Mesodermal cell (in vitro differentiated cells): Measurements from ENCODE around the gene P2RX5. TPM values are rescaled to one million over a fixed set of nuclear protein-coding genes. Genes with fewer than 3 reads are reported as not detected.
"Not testable (repeated sequence)": the region's sequence is repeated elsewhere in the genome, so short reads cannot be mapped to it uniquely, and the experiment has no call there.

Experiments used
- H3K27ac ChIP-seq: 2 replicates; pipeline ENCODE4 v1.7.0; 2013; ENCODE audit warnings: mild to moderate bottlenecking, low read depth, low read length, moderate library complexity; ENCODE audit not compliant: severe bottlenecking
- H3K36me3 ChIP-seq: 2 replicates; pipeline ENCODE4 v1.7.1; 2013; ENCODE audit warnings: mild to moderate bottlenecking, low read length, moderate library complexity; ENCODE audit not compliant: control insufficient read depth, insufficient read depth
- H3K4me1 ChIP-seq: one replicate; pipeline ENCODE4 v1.7.1; 2013; ENCODE audit warnings: mild to moderate bottlenecking, low read length; ENCODE audit not compliant: insufficient read depth, control insufficient read depth, poor library complexity, severe bottlenecking
- H3K4me3 ChIP-seq: 2 replicates; pipeline ENCODE4 v1.7.0; 2013; ENCODE audit warnings: low read length, control low read depth, mild to moderate bottlenecking; ENCODE audit not compliant: insufficient read depth, poor library complexity, severe bottlenecking; ENCODE audit errors: extremely low read depth
- H3K9me3 ChIP-seq: 2 replicates; pipeline ENCODE4 v1.7.1; 2013; ENCODE audit warnings: mild to moderate bottlenecking, low read length, moderate library complexity; ENCODE audit not compliant: control insufficient read depth
- WGBS, 2 experiments: methylation state at CpG; one replicate each; pipeline ENCODE4 v1.1.5; 2013; ENCODE audit warnings: missing lambda C conversion rate in 2 of 2; ENCODE audit not compliant: insufficient coverage in 2 of 2; 5-methylcytosine and 5-hydroxymethylcytosine counted together
- polyA plus RNA-seq, 2 experiments: library from polyadenylated mRNA; stranded (reverse); fragments of 50-300 nt; gene quantifications; one replicate each; pipeline ENCODE4 v1.2.3, GENCODE V29; 2013

Gene P2RX5
- 0.74 TPM for polyA plus RNA-seq (2013, experiment 1 of 2)
- 0.56 TPM for polyA plus RNA-seq (2013, experiment 2 of 2)

GRCh38 chr17:3695723-3696411, at the start of gene P2RX5:
P2RX5 (minus strand) TSS chr17:3696155; CDS start chr17:3696005, 150 bp downstream.
- peak within 1 kb of the TSS; percentile 36 for H3K4me3 ChIP-seq
- 1% methylated on average over 40 to 50 of the region's 65 CpGs for WGBS, 2 experiments
- no peaks in the 10 kb centered on the region for H3K36me3 ChIP-seq
- peaks cover 8% of the 10 kb centered on the region for H3K9me3 ChIP-seq
- H3K27ac ChIP-seq: no peak within 1 kb of the TSS
- H3K4me1 ChIP-seq: peaks cover 8% of the 10 kb centered on the region

GRCh38 chr17:3745071-3745470, 49.1 kb upstream of the P2RX5 start:
- Histone ChIP-seq H3K4me3 (no peak overlapping the region), H3K36me3 (no peaks in the 10 kb centered on the region), H3K9me3 (no peaks in the 10 kb centered on the region), H3K4me1 (peaks cover under 1% of the 10 kb centered on the region), H3K27ac (no peak overlapping the region)
- 91 to 96% methylated on average over 4 to 7 of the region's 10 CpGs for WGBS, 2 experiments

- Histone ChIP-seq H3K36me3 (no peaks in the 10 kb centered on the region), H3K9me3 (no peaks in the 10 kb centered on the region), H3K4me1 (peaks cover 3% of the 10 kb centered on the region), H3K4me3 (no peak overlapping the region), H3K27ac (no peak overlapping the region)
- WGBS, 2 experiments: 67% methylated on average over 1 of the region's 3 CpGs; no CpG with 5 or more reads in 1 of the 2 experiments
These were observed 48.1 kb upstream of the P2RX5 start for GRCh38 chr17:3744014-3744413.

GRCh38 chr17:3740611-3741073, 44.7 kb upstream of the P2RX5 start:
- Histone ChIP-seq H3K27ac (no peak overlapping the region), H3K36me3 (no peaks in the 10 kb centered on the region), H3K9me3 (no peaks in the 10 kb centered on the region), H3K4me3 (no peak overlapping the region), H3K4me1 (peaks cover 15% of the 10 kb centered on the region)
- 78 to 81% methylated on average over 5 to 13 of the region's 14 CpGs for WGBS, 2 experiments

GRCh38 chr17:3739422-3740124, 43.6 kb upstream of the P2RX5 start:
- Histone ChIP-seq H3K4me3 (no peak overlapping the region), H3K27ac (no peak overlapping the region), H3K36me3 (no peaks in the 10 kb centered on the region), H3K4me1 (peaks cover 15% of the 10 kb centered on the region), H3K9me3 (no peaks in the 10 kb centered on the region)
- WGBS, 2 experiments: 84 to 91% methylated on average over 16 of the region's 16 CpGs

- WGBS, 2 experiments: 73 to 82% methylated on average over 12 to 13 of the region's 16 CpGs
- H3K4me1 ChIP-seq: peaks cover 15% of the 10 kb centered on the region
- H3K9me3 ChIP-seq: no peaks in the 10 kb centered on the region
These were observed 42.8 kb upstream of the P2RX5 start for GRCh38 chr17:3738562-3739295.

GRCh38 chr17:3735515-3735914, 39.6 kb upstream of the P2RX5 start:
- Histone ChIP-seq H3K9me3 (no peaks in the 10 kb centered on the region), H3K4me1 (peaks cover 20% of the 10 kb centered on the region), H3K4me3 (no peak overlapping the region), H3K27ac (no peak overlapping the region), H3K36me3 (no peaks in the 10 kb centered on the region)
- 80 to 97% methylated on average over 7 to 8 of the region's 8 CpGs for WGBS, 2 experiments

More at GRCh38 chr17:3738562-3739295, 42.8 kb upstream of the P2RX5 start:
- Histone ChIP-seq H3K4me3 (no peak overlapping the region), H3K36me3 (no peaks in the 10 kb centered on the region), H3K27ac (no peak overlapping the region)

- H3K36me3 ChIP-seq, H3K9me3 ChIP-seq, H3K4me3 ChIP-seq, H3K27ac ChIP-seq: not testable (repeated sequence)
- 84 to 100% methylated on average over 8 to 10 of the region's 10 CpGs for WGBS, 2 experiments
- peaks cover 21% of the 10 kb centered on the region for H3K4me1 ChIP-seq
These were observed 38.9 kb upstream of the P2RX5 start for GRCh38 chr17:3734911-3735276.

GRCh38 chr17:3732210-3732621, 36.3 kb upstream of the P2RX5 start:
- Histone ChIP-seq H3K4me3 (no peak overlapping the region), H3K9me3 (no peaks in the 10 kb centered on the region)
- WGBS, 2 experiments: 69 to 70% methylated on average over 8 of the region's 9 CpGs

GRCh38 chr17:3730881-3731429, 35.0 kb upstream of the P2RX5 start:
- H3K4me1 ChIP-seq: peaks cover 8% of the 10 kb centered on the region
- H3K36me3 ChIP-seq: peaks cover 27% of the 10 kb centered on the region
- 43 to 51% methylated on average over 3 to 4 of the region's 9 CpGs for WGBS, 2 experiments
- no peak overlapping the region for H3K4me3 ChIP-seq
- no peaks in the 10 kb centered on the region for H3K9me3 ChIP-seq
- peak overlapping the region; percentile 84 for H3K27ac ChIP-seq

More at GRCh38 chr17:3732210-3732621, 36.3 kb upstream of the P2RX5 start:
- peaks cover 8% of the 10 kb centered on the region for H3K4me1 ChIP-seq
- H3K36me3 ChIP-seq: peaks cover 14% of the 10 kb centered on the region
- H3K27ac ChIP-seq: no peak overlapping the region
